GM21619 (cell line): ENCODE results near the gene SPACA5B.
"Not testable (repeated sequence)": the region's sequence is repeated elsewhere in the genome, so short reads cannot be mapped to it uniquely, and the experiment has no call there.

Experiments
- ATAC-seq: cut with Tn5 transposase; IDR thresholded peaks from one replicate; pipeline ENCODE4 v1.9.1; 2021; ENCODE audit not compliant: unreplicated experiment

SPACA5B gene

GRCh38 chrX:48130326-48130725 lies at the start of gene SPACA5B:
Gene SPACA5B, plus strand, starts transcription at chrX:48130626. Its CDS starts 62 bp downstream, at chrX:48130688.
- not testable (repeated sequence) for ATAC-seq

- ATAC-seq: no peak
Measured at GRCh38 chrX:48083212-48083611, 47.2 kb upstream of the SPACA5B start.

- no peak for ATAC-seq
Measured at GRCh38 chrX:48083706-48084105, 46.7 kb upstream of the SPACA5B start.

GRCh38 chrX:48086082-48086481 lies 44.3 kb upstream of the SPACA5B start:
- no peak for ATAC-seq

GRCh38 chrX:48090123-48090522 lies 40.3 kb upstream of the SPACA5B start:
- no peak for ATAC-seq

GRCh38 chrX:48092558-48092957 lies 37.9 kb upstream of the SPACA5B start:
- ATAC-seq: not testable (repeated sequence)

- no peak for ATAC-seq
Measured at GRCh38 chrX:48101443-48101842, 29.0 kb upstream of the SPACA5B start.

GRCh38 chrX:48102874-48103374 lies 27.5 kb upstream of the SPACA5B start:
- no peak for ATAC-seq

GRCh38 chrX:48107717-48108116 lies 22.7 kb upstream of the SPACA5B start:
- no peak for ATAC-seq

- ATAC-seq: not testable (repeated sequence)
Measured at GRCh38 chrX:48125286-48125685, 5.1 kb upstream of the SPACA5B start.

GRCh38 chrX:48132308-48132844 lies 1.9 kb downstream of the SPACA5B start:
- not testable (repeated sequence) for ATAC-seq

- not testable (repeated sequence) for ATAC-seq
Measured at GRCh38 chrX:48139076-48139475, 8.7 kb downstream of the SPACA5B start.

- not testable (repeated sequence) for ATAC-seq
Measured at GRCh38 chrX:48141810-48142508, 11.5 kb downstream of the SPACA5B start.

GRCh38 chrX:48142697-48143096 lies 12.3 kb downstream of the SPACA5B start:
- ATAC-seq: not testable (repeated sequence)

GRCh38 chrX:48153769-48154168 lies 23.3 kb downstream of the SPACA5B start:
- no peak for ATAC-seq

- ATAC-seq: no peak
Measured at GRCh38 chrX:48154796-48155195, 24.4 kb downstream of the SPACA5B start.

GRCh38 chrX:48156014-48156413 lies 25.6 kb downstream of the SPACA5B start:
- ATAC-seq: no peak

GRCh38 chrX:48165241-48165640 lies 34.8 kb downstream of the SPACA5B start:
- ATAC-seq: no peak

GRCh38 chrX:48166322-48166721 lies 35.9 kb downstream of the SPACA5B start:
- not testable (repeated sequence) for ATAC-seq

GRCh38 chrX:48179691-48180090 lies 49.3 kb downstream of the SPACA5B start:
- no peak for ATAC-seq

GRCh38 chrX:48180811-48181210 lies 50.4 kb downstream of the SPACA5B start:
- no peak for ATAC-seq

- ATAC-seq: not testable (repeated sequence)
Measured at GRCh38 chrX:48181882-48182281, 51.5 kb downstream of the SPACA5B start.
